HepG2 (cell line): ENCODE data around the gene NAT9. TPM values are rescaled to one million over a fixed set of nuclear protein-coding genes. Genes with fewer than 3 reads are reported as not detected.

Experiments used
- JDP2 ChIP-seq: sonication (generic); formaldehyde crosslinking; IDR thresholded peaks from 2 replicates; pipeline ENCODE4 v1.8.1; 2022; ENCODE audit warnings: missing genetic modification reagents, borderline replicate concordance
- NCOA5 ChIP-seq: sonication (generic); formaldehyde crosslinking; IDR thresholded peaks from 2 replicates; pipeline ENCODE4 v1.4.0; 2020; ENCODE audit warnings: missing genetic modification reagents
- NCOR1 ChIP-seq: fragments of 200-600 bp; sonication (generic); IDR thresholded peaks from 2 replicates; pipeline ENCODE4 v1.7.0; 2017; ENCODE audit warnings: antibody characterized with exemption, low read length, borderline replicate concordance
- NR2F2 ChIP-seq: IDR thresholded peaks from 2 replicates; pipeline ENCODE4 v1.6.1; 2012; ENCODE audit warnings: low read depth, inconsistent platforms, borderline replicate concordance
- ONECUT2 ChIP-seq: sonication (generic); formaldehyde crosslinking; IDR thresholded peaks from 2 replicates; pipeline ENCODE4 v1.4.0; 2020; ENCODE audit warnings: missing genetic modification reagents
- SRY ChIP-seq: sonication (generic); formaldehyde crosslinking; IDR thresholded peaks from 2 replicates; pipeline ENCODE4 v1.8.0; 2022; ENCODE audit warnings: mild to moderate bottlenecking, missing genetic modification reagents
- SYNCRIP ChIP-seq: fragments of 200-400 bp; formaldehyde crosslinking; IDR thresholded peaks from 2 replicates; pipeline ENCODE4 v1.6.1; 2018; ENCODE audit warnings: mild to moderate bottlenecking, low read depth, low read length; ENCODE audit not compliant: insufficient read depth
- ZNF660 ChIP-seq: sonication (generic); formaldehyde crosslinking; IDR thresholded peaks from 2 replicates; pipeline ENCODE4 v1.5.1; 2020; ENCODE audit warnings: mild to moderate bottlenecking, low read depth, missing genetic modification reagents, borderline replicate concordance
- polyA plus RNA-seq, 8 experiments: library from polyadenylated mRNA; depleted of rRNA in 3 of 8; stranded (reverse) in 7 of 8; unstranded in 1 of 8; fragments of >200 nt; fragmentation: Illumina TruSeq in 4 of 8; extraction: Trizol in 4 of 8; gene quantifications; 2 replicates each; pipeline versions ENCODE4 v1.2.1 to v1.2.3, GENCODE V29; 2011 to 2016; ENCODE audit warnings: low read depth in 4 of 8, missing spikeins in 1 of 8, mixed read lengths in 1 of 8; ENCODE audit not compliant: insufficient read depth in 1 of 8
- total RNA-seq, 5 experiments: library from RNA; depleted of rRNA; stranded (reverse); fragments of >200 nt; fragmentation: Illumina TruSeq; extraction: Trizol; gene quantifications; 2 replicates each; pipeline ENCODE4 v1.2.3, GENCODE V29; 2016; ENCODE audit warnings: low read depth in 1 of 5
- TF ChIP-seq, protein P1 (sequence below): sonication (generic); formaldehyde crosslinking; IDR thresholded peaks from 2 replicates; pipeline ENCODE4 v1.4.0; 2020; ENCODE audit warnings: missing genetic modification reagents, mild to moderate bottlenecking, borderline replicate concordance
- TF ChIP-seq, protein P2 (sequence below): sonication (generic); formaldehyde crosslinking; IDR thresholded peaks from 2 replicates; pipeline ENCODE4 v1.4.0; 2020; ENCODE audit warnings: missing genetic modification reagents, borderline replicate concordance
- TF ChIP-seq, protein P3 (sequence below): sonication (generic); formaldehyde crosslinking; IDR thresholded peaks from one replicate; pipeline ENCODE4 v1.5.1; 2020; ENCODE audit warnings: mild to moderate bottlenecking, missing genetic modification reagents; ENCODE audit errors: not compliant biosample characterization
- TF ChIP-seq, protein P4 (sequence below): IDR thresholded peaks from 2 replicates; pipeline ENCODE4 v1.4.0; 2020; ENCODE audit warnings: mild to moderate bottlenecking, missing genetic modification reagents

NAT9 gene
- total and polyA plus RNA-seq, 2 of the 13 experiments (the other 11 are each of a cell fraction or from before 2014, with no cell fraction given) = 39.7 to 44.2 TPM

DNA sequence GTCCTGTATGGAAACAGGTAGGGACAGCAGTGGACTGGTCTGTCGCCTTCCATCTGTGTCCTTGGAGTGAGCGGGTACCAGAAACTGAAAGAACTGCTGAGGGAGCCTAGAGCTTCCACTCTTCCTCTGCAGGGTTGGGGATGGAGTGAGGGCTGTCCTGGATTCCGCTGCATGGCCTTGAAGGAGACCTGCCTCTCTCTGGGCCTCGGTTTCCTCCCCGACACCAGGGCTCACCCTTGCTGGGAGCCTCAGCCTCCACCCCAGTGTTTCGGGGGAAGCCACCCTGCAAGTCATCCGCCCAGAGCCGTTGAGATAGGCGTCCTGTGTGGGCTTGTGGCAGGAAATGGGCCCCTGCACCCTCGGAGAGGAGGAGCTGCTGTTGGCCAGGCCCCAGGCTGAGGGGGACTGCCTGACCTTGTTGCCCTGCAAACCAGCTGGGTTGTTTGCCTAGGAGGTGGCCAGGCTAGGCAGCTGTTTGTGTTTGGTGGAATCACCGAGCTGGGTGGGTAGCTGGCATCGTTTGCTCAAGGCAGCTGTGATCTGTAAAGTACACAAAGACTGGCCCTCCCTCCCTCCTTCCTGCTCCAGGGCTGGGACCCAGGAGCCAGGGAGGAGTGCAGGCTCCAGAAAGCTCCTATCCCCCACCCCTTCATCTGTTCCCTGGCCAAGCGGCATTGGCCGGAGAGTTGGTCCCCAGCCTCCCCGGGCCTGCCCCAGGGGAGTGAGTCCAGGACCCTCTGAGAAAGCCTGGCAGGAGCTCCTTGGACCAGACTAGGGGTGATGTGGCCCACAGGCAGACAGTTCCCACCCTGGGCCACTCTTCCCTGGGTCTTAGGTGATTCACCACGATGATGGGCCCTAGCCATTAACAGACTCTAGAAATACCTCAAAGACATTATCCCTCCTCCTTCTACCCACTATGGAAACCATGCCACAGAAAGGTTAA is 37.8 kb downstream of the NAT9 start (continued):
- TF ChIP-seq ZNF660 (CRISPR knock-in tag) (no peak), SYNCRIP (no peak), NCOR1 (no peak), NCOA5 (CRISPR knock-in tag) (no peak), NR2F2 (peak; percentile 73; the same call in 1 of the 2 replicates), JDP2 (CRISPR knock-in tag) (no peak), SRY (CRISPR knock-in tag) (peak; percentile 55; the same call in 1 of the 2 replicates), ONECUT2 (no peak; the same call in 1 of the 2 replicates)
- TF ChIP-seq, protein P1, sequence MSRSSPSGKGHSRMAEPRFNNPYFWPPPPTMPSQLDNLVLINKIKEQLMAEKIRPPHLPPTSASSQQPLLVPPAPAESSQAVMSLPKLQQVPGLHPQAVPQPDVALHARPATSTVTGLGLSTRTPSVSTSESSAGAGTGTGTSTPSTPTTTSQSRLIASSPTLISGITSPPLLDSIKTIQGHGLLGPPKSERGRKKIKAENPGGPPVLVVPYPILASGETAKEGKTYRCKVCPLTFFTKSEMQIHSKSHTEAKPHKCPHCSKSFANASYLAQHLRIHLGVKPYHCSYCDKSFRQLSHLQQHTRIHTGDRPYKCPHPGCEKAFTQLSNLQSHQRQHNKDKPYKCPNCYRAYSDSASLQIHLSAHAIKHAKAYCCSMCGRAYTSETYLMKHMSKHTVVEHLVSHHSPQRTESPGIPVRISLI (CRISPR knock-in tag) = no peak
- TF ChIP-seq, protein P2, sequence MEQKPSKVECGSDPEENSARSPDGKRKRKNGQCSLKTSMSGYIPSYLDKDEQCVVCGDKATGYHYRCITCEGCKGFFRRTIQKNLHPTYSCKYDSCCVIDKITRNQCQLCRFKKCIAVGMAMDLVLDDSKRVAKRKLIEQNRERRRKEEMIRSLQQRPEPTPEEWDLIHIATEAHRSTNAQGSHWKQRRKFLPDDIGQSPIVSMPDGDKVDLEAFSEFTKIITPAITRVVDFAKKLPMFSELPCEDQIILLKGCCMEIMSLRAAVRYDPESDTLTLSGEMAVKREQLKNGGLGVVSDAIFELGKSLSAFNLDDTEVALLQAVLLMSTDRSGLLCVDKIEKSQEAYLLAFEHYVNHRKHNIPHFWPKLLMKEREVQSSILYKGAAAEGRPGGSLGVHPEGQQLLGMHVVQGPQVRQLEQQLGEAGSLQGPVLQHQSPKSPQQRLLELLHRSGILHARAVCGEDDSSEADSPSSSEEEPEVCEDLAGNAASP (CRISPR knock-in tag) = peak; percentile 79
- TF ChIP-seq, protein P3, sequence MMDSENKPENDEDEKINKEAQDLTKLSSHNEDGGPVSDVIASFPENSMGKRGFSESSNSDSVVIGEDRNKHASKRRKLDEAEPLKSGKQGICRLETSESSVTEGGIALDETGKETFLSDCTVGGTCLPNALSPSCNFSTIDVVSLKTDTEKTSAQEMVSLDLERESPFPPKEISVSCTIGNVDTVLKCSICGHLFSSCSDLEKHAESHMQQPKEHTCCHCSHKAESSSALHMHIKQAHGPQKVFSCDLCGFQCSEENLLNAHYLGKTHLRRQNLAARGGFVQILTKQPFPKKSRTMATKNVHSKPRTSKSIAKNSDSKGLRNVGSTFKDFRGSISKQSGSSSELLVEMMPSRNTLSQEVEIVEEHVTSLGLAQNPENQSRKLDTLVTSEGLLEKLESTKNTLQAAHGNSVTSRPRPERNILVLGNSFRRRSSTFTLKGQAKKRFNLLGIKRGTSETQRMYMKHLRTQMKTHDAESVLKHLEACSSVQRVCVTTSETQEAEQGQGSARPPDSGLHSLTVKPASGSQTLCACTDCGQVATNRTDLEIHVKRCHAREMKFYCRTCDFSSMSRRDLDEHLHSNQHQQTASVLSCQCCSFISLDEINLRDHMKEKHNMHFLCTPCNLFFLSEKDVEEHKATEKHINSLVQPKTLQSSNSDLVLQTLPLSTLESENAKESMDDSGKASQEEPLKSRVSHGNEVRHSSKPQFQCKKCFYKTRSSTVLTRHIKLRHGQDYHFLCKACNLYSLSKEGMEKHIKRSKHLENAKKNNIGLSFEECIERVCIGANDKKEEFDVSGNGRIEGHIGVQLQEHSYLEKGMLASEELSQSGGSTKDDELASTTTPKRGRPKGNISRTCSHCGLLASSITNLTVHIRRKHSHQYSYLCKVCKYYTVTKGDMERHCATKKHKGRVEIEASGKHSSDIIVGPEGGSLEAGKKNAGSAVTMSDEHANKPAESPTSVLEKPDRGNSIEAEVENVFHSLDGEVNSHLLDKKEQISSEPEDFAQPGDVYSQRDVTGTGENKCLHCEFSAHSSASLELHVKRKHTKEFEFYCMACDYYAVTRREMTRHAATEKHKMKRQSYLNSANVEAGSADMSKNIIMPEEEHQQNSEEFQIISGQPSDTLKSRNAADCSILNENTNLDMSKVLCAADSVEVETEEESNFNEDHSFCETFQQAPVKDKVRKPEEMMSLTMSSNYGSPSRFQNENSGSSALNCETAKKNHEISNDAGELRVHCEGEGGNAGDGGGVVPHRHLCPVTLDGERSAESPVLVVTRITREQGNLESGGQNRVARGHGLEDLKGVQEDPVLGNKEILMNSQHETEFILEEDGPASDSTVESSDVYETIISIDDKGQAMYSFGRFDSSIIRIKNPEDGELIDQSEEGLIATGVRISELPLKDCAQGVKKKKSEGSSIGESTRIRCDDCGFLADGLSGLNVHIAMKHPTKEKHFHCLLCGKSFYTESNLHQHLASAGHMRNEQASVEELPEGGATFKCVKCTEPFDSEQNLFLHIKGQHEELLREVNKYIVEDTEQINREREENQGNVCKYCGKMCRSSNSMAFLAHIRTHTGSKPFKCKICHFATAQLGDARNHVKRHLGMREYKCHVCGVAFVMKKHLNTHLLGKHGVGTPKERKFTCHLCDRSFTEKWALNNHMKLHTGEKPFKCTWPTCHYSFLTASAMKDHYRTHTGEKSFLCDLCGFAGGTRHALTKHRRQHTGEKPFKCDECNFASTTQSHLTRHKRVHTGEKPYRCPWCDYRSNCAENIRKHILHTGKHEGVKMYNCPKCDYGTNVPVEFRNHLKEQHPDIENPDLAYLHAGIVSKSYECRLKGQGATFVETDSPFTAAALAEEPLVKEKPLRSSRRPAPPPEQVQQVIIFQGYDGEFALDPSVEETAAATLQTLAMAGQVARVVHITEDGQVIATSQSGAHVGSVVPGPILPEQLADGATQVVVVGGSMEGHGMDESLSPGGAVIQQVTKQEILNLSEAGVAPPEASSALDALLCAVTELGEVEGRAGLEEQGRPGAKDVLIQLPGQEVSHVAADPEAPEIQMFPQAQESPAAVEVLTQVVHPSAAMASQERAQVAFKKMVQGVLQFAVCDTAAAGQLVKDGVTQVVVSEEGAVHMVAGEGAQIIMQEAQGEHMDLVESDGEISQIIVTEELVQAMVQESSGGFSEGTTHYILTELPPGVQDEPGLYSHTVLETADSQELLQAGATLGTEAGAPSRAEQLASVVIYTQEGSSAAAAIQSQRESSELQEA (CRISPR knock-in tag) = no peak
- TF ChIP-seq, protein P4, sequence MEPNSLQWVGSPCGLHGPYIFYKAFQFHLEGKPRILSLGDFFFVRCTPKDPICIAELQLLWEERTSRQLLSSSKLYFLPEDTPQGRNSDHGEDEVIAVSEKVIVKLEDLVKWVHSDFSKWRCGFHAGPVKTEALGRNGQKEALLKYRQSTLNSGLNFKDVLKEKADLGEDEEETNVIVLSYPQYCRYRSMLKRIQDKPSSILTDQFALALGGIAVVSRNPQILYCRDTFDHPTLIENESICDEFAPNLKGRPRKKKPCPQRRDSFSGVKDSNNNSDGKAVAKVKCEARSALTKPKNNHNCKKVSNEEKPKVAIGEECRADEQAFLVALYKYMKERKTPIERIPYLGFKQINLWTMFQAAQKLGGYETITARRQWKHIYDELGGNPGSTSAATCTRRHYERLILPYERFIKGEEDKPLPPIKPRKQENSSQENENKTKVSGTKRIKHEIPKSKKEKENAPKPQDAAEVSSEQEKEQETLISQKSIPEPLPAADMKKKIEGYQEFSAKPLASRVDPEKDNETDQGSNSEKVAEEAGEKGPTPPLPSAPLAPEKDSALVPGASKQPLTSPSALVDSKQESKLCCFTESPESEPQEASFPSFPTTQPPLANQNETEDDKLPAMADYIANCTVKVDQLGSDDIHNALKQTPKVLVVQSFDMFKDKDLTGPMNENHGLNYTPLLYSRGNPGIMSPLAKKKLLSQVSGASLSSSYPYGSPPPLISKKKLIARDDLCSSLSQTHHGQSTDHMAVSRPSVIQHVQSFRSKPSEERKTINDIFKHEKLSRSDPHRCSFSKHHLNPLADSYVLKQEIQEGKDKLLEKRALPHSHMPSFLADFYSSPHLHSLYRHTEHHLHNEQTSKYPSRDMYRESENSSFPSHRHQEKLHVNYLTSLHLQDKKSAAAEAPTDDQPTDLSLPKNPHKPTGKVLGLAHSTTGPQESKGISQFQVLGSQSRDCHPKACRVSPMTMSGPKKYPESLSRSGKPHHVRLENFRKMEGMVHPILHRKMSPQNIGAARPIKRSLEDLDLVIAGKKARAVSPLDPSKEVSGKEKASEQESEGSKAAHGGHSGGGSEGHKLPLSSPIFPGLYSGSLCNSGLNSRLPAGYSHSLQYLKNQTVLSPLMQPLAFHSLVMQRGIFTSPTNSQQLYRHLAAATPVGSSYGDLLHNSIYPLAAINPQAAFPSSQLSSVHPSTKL (CRISPR knock-in tag) = peak; percentile 89
